Ishikawa (cell line): ENCODE measurements around the gene APBA2.
A peak's percentile ranks its signal among the peaks of the same experiment; 100 is the strongest.

ENCODE experiments used
- CEBPB ChIP-seq: IDR thresholded peaks from 2 replicates; pipeline ENCODE4 v1.6.1; 2012
- CREB1 ChIP-seq: IDR thresholded peaks from 2 replicates; pipeline ENCODE4 v1.6.1; 2012; ENCODE audit warnings: low read depth
- EGR1 ChIP-seq: IDR thresholded peaks from 2 replicates; pipeline ENCODE4 v1.6.1; 2012
- EP300 ChIP-seq: IDR thresholded peaks from 2 replicates; pipeline ENCODE4 v1.6.1; 2012; ENCODE audit warnings: borderline replicate concordance
- FOXM1 ChIP-seq: IDR thresholded peaks from 2 replicates; pipeline ENCODE4 v1.6.1; 2012; ENCODE audit warnings: low read depth, borderline replicate concordance
- MAX ChIP-seq: IDR thresholded peaks from 2 replicates; pipeline ENCODE4 v1.6.1; 2012
- NFIC ChIP-seq: IDR thresholded peaks from 2 replicates; pipeline ENCODE4 v1.6.1; 2012
- RAD21 ChIP-seq: IDR thresholded peaks from 2 replicates; pipeline ENCODE4 v1.6.1; 2012; ENCODE audit warnings: low read depth
- REST ChIP-seq: IDR thresholded peaks from 2 replicates; pipeline ENCODE4 v1.6.1; 2012; ENCODE audit warnings: low read depth, mild to moderate bottlenecking
- TAF1 ChIP-seq: IDR thresholded peaks from 2 replicates; pipeline ENCODE4 v1.6.1; 2012; ENCODE audit warnings: low read depth, mild to moderate bottlenecking
- TCF12 ChIP-seq: IDR thresholded peaks from 2 replicates; pipeline ENCODE4 v1.6.1; 2012; ENCODE audit warnings: low read depth
- TEAD4 ChIP-seq: IDR thresholded peaks from 2 replicates; pipeline ENCODE4 v1.6.1; 2012
- USF1 ChIP-seq: IDR thresholded peaks from 2 replicates; pipeline ENCODE4 v1.6.1; 2012
- YY1 ChIP-seq: IDR thresholded peaks from 2 replicates; pipeline ENCODE4 v1.6.1; 2012; ENCODE audit warnings: low read depth
- ZBTB7A ChIP-seq: IDR thresholded peaks from 2 replicates; pipeline ENCODE4 v1.6.1; 2012; ENCODE audit warnings: low read depth

Gene APBA2

GRCh38 chr15:28900892-28901586 lies 15.3 kb downstream of the APBA2 start:
- TF ChIP-seq RAD21: no peak
- no peak for TF ChIP-seq USF1
- TF ChIP-seq NFIC: no peak
- TF ChIP-seq FOXM1: no peak
- no peak for TF ChIP-seq EP300
- TF ChIP-seq REST: no peak
- TF ChIP-seq MAX: no peak
- TF ChIP-seq TEAD4: no peak
- no peak for TF ChIP-seq TAF1
- TF ChIP-seq TCF12: no peak
- no peak for TF ChIP-seq CREB1
- TF ChIP-seq ZBTB7A: no peak
- TF ChIP-seq EGR1: no peak
- TF ChIP-seq YY1: no peak
- TF ChIP-seq CEBPB: no peak

- TF ChIP-seq FOXM1: no peak
- TF ChIP-seq MAX: no peak
- TF ChIP-seq EGR1: no peak
- TF ChIP-seq ZBTB7A: no peak
- TF ChIP-seq REST: no peak
- TF ChIP-seq CEBPB: no peak
- no peak for TF ChIP-seq YY1
- TF ChIP-seq TCF12: no peak
- TF ChIP-seq TEAD4: no peak
- TF ChIP-seq EP300: no peak
- TF ChIP-seq CREB1: no peak
These were observed 15.8 kb downstream of the APBA2 start for GRCh38 chr15:28901587-28901980.

- TF ChIP-seq RAD21 (peak; percentile 8; the same call in 1 of the 2 replicates), REST (no peak)
These were observed 16.4 kb downstream of the APBA2 start for GRCh38 chr15:28901987-28902745.

- TF ChIP-seq RAD21: no peak
- no peak for TF ChIP-seq REST
- no peak for TF ChIP-seq MAX
- no peak for TF ChIP-seq EP300
- TF ChIP-seq FOXM1: no peak
- no peak for TF ChIP-seq EGR1
- no peak for TF ChIP-seq YY1
- no peak for TF ChIP-seq CEBPB
- TF ChIP-seq NFIC: no peak
- no peak for TF ChIP-seq USF1
- no peak for TF ChIP-seq TAF1
- no peak for TF ChIP-seq TCF12
- TF ChIP-seq CREB1: no peak
- TF ChIP-seq ZBTB7A: no peak
- no peak for TF ChIP-seq TEAD4
These were observed 17.1 kb downstream of the APBA2 start for GRCh38 chr15:28902856-28903255.
